Endothelial cell of umbilical vein (primary cell): Measurements from ENCODE around the gene AGBL3. TPM values are rescaled to one million over a fixed set of nuclear protein-coding genes. Genes with fewer than 3 reads are reported as not detected.

Experiments used
- BruUV-seq: library from RNA; stranded (reverse); fragments of 400-500 nt; replicated peaks from 2 replicates; lab custom pipeline; 2021; lab: Mats Ljungman, UMichigan
- CTCF ChIA-PET: fragments of 300-600, 350-600 bp; sonication (Branson Sonifier 250); formaldehyde crosslinking; loops from one replicate; lab custom pipeline; 2021; ENCODE audit warnings: antibody characterized with exemption, inconsistent platforms; lab: Charles Lee
- POLR2A ChIA-PET: fragments of 300-600, 350-600 bp; sonication (Branson Sonifier 250); formaldehyde crosslinking; loops from one replicate; lab custom pipeline; 2021; ENCODE audit warnings: antibody characterized with exemption, inconsistent platforms; lab: Charles Lee
- DNase-seq: peaks from one replicate; pipeline ENCODE4 v3.0.0-alpha.2; 2011; ENCODE audit warnings: low read depth, low spot score
- FAIRE-seq: peaks from 2 replicates; lab custom pipeline; 2011; peaks lifted over from hg19 to GRCh38; lab: Jason Lieb, UNC
- H2AFZ ChIP-seq: 2 replicates; pipeline ENCODE4 v1.6.0; 2012; ENCODE audit warnings: low read depth, low read length, control low read depth, inconsistent platforms
- H3K27ac ChIP-seq: 2 replicates; pipeline ENCODE4 v1.5.1; 2011; ENCODE audit warnings: low read depth, mild to moderate bottlenecking, control low read depth, low read length, moderate library complexity; ENCODE audit not compliant: insufficient read depth
- H3K27me3 ChIP-seq, 2 experiments: 2 replicates each; pipeline versions ENCODE4 v1.6.0 to v1.6.1; 2011; ENCODE audit warnings: low read length in 2 of 2, mixed read lengths in 1 of 2; ENCODE audit not compliant: control insufficient read depth in 2 of 2, insufficient read depth in 2 of 2
- H3K36me3 ChIP-seq, 2 experiments: 2 replicates in 1 of 2; 3 replicates in 1 of 2; pipeline ENCODE4 v1.5.1; 2011; ENCODE audit warnings: low read length in 2 of 2, mild to moderate bottlenecking in 1 of 2, moderate library complexity in 1 of 2; ENCODE audit not compliant: control insufficient read depth in 2 of 2, insufficient read depth in 2 of 2; ENCODE audit errors: extremely low read depth in 1 of 2
- H3K4me1 ChIP-seq: 3 replicates; pipeline ENCODE4 v1.5.1; 2011; ENCODE audit warnings: mild to moderate bottlenecking, low read length; ENCODE audit not compliant: control insufficient read depth, insufficient read depth; ENCODE audit errors: extremely low read depth
- H3K4me2 ChIP-seq: 2 replicates; pipeline ENCODE4 v1.6.1; 2011; ENCODE audit warnings: low read length, control low read depth, mixed read lengths; ENCODE audit not compliant: insufficient read depth
- H3K4me3 ChIP-seq, 3 experiments: fragments of 200-600 bp in 1 of 3; sonication (generic), shearing (Covaris generic) in 1 of 3; replicated peaks in 1 of 3; 2 replicates each; pipeline ENCODE4 v1.5.1; 2011 to 2016; ENCODE audit warnings: control low read depth in 3 of 3, low read length in 3 of 3, mild to moderate bottlenecking in 2 of 3, inconsistent platforms in 1 of 3, low read depth in 1 of 3, moderate library complexity in 1 of 3; ENCODE audit not compliant: insufficient read depth in 1 of 3
- H3K79me2 ChIP-seq: 2 replicates; pipeline ENCODE4 v1.6.0; 2012; ENCODE audit warnings: low read length, inconsistent platforms; ENCODE audit not compliant: control insufficient read depth, insufficient read depth
- H3K9ac ChIP-seq: replicated peaks from 2 replicates; pipeline ENCODE3; 2011; ENCODE audit warnings: low read length, control low read depth; ENCODE audit not compliant: insufficient read depth; ENCODE audit errors: extremely low read depth
- H3K9me1 ChIP-seq: replicated peaks from 3 replicates; pipeline ENCODE4 v1.6.0; 2011; ENCODE audit warnings: mild to moderate bottlenecking, low read length; ENCODE audit not compliant: control insufficient read depth, insufficient read depth; ENCODE audit errors: extremely low read depth
- H3K9me3 ChIP-seq: replicated peaks from 2 replicates; pipeline ENCODE4 v1.5.1; 2012; ENCODE audit warnings: low read length, inconsistent platforms; ENCODE audit not compliant: control insufficient read depth, insufficient read depth
- H4K20me1 ChIP-seq: replicated peaks from 2 replicates; pipeline ENCODE3; 2011; ENCODE audit warnings: mild to moderate bottlenecking, low read length; ENCODE audit not compliant: control insufficient read depth, insufficient read depth; ENCODE audit errors: extremely low read depth
- EZH2 ChIP-seq: IDR thresholded peaks from 2 replicates; pipeline ENCODE4 v1.6.1; 2012; ENCODE audit warnings: borderline replicate concordance, low read depth, mild to moderate bottlenecking, moderate library complexity, low read length, inconsistent platforms; ENCODE audit not compliant: severe bottlenecking
- FOS ChIP-seq: IDR thresholded peaks from 2 replicates; pipeline ENCODE4 v1.6.1; 2011; ENCODE audit warnings: mild to moderate bottlenecking, low read length, moderate library complexity, borderline replicate concordance; ENCODE audit not compliant: insufficient read depth
- GATA2 ChIP-seq: IDR thresholded peaks from 2 replicates; pipeline ENCODE4 v1.7.0; 2011; ENCODE audit warnings: low read depth, mild to moderate bottlenecking, moderate library complexity, mixed read lengths, low read length; ENCODE audit not compliant: insufficient read length, insufficient read depth
- JUN ChIP-seq: IDR thresholded peaks from 2 replicates; pipeline ENCODE4 v1.6.1; 2011; ENCODE audit warnings: borderline replicate concordance, low read depth; ENCODE audit not compliant: insufficient read length, insufficient read depth
- MAX ChIP-seq: IDR thresholded peaks from 2 replicates; pipeline ENCODE4 v1.6.1; 2011; ENCODE audit not compliant: insufficient read depth, insufficient read length
- MYC ChIP-seq: IDR thresholded peaks from one replicate; pipeline ENCODE4 v1.6.1; 2011; ENCODE audit warnings: mild to moderate bottlenecking, low read depth, low read length
- POLR2A ChIP-seq: IDR thresholded peaks from 2 replicates; pipeline ENCODE4 v1.6.1; 2012; ENCODE audit warnings: low read depth, mild to moderate bottlenecking, control low read depth, low read length
- POLR2AphosphoS5 ChIP-seq: IDR thresholded peaks from 2 replicates; pipeline ENCODE4 v1.6.1; 2012; ENCODE audit warnings: low read depth, mild to moderate bottlenecking, control low read depth, low read length, moderate library complexity; ENCODE audit not compliant: insufficient read depth
- dilution Hi-C: fragments of 300-500 bp; cut with MboI; formaldehyde crosslinking; loops from one replicate; pipeline ENCODE4 v1.15.0; 2019; ENCODE audit warnings: low sequenced_read_pairs; ENCODE audit not compliant: extremely low pct_ligation_motif_present
- intact Hi-C: fragments of 100-400 bp; cut with micrococcal nuclease; formaldehyde crosslinking; loops from one replicate; pipeline ENCODE4 v1.10.0; 2022
- polyA plus RNA-seq, 4 experiments: library from polyadenylated mRNA; depleted of rRNA in 3 of 4; stranded (reverse) in 3 of 4; unstranded in 1 of 4; fragments of >200 nt; gene quantifications; 2 replicates each; pipeline versions ENCODE4 v1.2.1 to v1.2.3, GENCODE V29; 2011 to 2012; ENCODE audit warnings: missing spikeins in 1 of 4
- total RNA-seq: library from RNA; stranded (reverse); gene quantifications from 2 replicates; pipeline ENCODE4 v1.2.3, GENCODE V29; 2021
- TF ChIP-seq, protein P1 (sequence below), 2 donors: IDR thresholded peaks; 1 replicate in 1 of 2; 2 replicates in 1 of 2; pipeline ENCODE4 v1.5.1; 2011; ENCODE audit warnings: low read length in 2 of 2, mild to moderate bottlenecking in 2 of 2, moderate library complexity in 2 of 2, control low read depth in 1 of 2, inconsistent platforms in 1 of 2, low read depth in 1 of 2; ENCODE audit not compliant: insufficient read depth in 1 of 2; ENCODE audit errors: extremely low read depth in 1 of 2

The AGBL3 gene
- total and polyA plus RNA-seq, 2 donors (not counting 3 experiments of a cell fraction or from before 2014, with no cell fraction given), result 0.97 to 3.2 TPM

GRCh38 chr7:135174941-135175340, 188.6 kb downstream of the AGBL3 start:
- H3K9me1 ChIP-seq, result no peaks in the 10 kb centered on the region
- ChIA-PET POLR2A (no interaction called here), CTCF (no interaction called here)
- no peaks in the 10 kb centered on the region for H3K4me1 ChIP-seq
- H3K9me3 ChIP-seq, result peaks cover 3% of the 10 kb centered on the region
- BruUV-seq, result no TSS peak
- H4K20me1 ChIP-seq, result no peaks in the 10 kb centered on the region
- FAIRE-seq (no peak), DNase-seq (no peak)
- no peak overlapping the region for H3K4me3 ChIP-seq
- no peaks in the 10 kb centered on the region for H3K36me3 ChIP-seq
- TF ChIP-seq, protein P1, sequence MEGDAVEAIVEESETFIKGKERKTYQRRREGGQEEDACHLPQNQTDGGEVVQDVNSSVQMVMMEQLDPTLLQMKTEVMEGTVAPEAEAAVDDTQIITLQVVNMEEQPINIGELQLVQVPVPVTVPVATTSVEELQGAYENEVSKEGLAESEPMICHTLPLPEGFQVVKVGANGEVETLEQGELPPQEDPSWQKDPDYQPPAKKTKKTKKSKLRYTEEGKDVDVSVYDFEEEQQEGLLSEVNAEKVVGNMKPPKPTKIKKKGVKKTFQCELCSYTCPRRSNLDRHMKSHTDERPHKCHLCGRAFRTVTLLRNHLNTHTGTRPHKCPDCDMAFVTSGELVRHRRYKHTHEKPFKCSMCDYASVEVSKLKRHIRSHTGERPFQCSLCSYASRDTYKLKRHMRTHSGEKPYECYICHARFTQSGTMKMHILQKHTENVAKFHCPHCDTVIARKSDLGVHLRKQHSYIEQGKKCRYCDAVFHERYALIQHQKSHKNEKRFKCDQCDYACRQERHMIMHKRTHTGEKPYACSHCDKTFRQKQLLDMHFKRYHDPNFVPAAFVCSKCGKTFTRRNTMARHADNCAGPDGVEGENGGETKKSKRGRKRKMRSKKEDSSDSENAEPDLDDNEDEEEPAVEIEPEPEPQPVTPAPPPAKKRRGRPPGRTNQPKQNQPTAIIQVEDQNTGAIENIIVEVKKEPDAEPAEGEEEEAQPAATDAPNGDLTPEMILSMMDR (IDR thresholded peaks at IDR 0.05; ENCODE audit: extremely low read depth in 1 of 2, insufficient read depth in 1 of 2, low read depth in 1 of 2, low read length in 2 of 2), result no peak
- no peak for TF ChIP-seq FOS
- dilution Hi-C loops, result no loop called here
- no peak overlapping the region for H3K27ac ChIP-seq
- no peaks in the 10 kb centered on the region for H3K27me3 ChIP-seq
- no peak overlapping the region for H3K9ac ChIP-seq
- H3K4me2 ChIP-seq, result no peak overlapping the region
- H2AFZ ChIP-seq, result no peak overlapping the region
- intact Hi-C loops, result loop anchor here (5.0 kb wide), 4 partner anchors 208 to 563 kb away; no protein-coding TSS in a partner anchor
- H3K79me2 ChIP-seq, result no peaks in the 10 kb centered on the region

- Histone ChIP-seq H4K20me1 (no peaks in the 10 kb centered on the region), H3K79me2 (no peaks in the 10 kb centered on the region), H3K36me3 (no peaks in the 10 kb centered on the region), H3K9me1 (no peaks in the 10 kb centered on the region), H2AFZ (no peak overlapping the region), H3K27ac (no peak overlapping the region), H3K9me3 (peaks cover 9% of the 10 kb centered on the region), H3K4me1 (no peaks in the 10 kb centered on the region), H3K4me2 (no peak overlapping the region), H3K4me3 (no peak overlapping the region), H3K9ac (no peak overlapping the region), H3K27me3 (no peaks in the 10 kb centered on the region)
- ChIA-PET POLR2A (no interaction called here), CTCF (no interaction called here)
- intact Hi-C loops (no loop called here), dilution Hi-C loops (no loop called here)
- no peak for DNase-seq
- BruUV-seq, result no TSS peak
- TF ChIP-seq JUN (no peak), POLR2A (no peak), POLR2AphosphoS5 (no peak), MYC (no peak), FOS (no peak), GATA2 (no peak), EZH2 (no peak), MAX (no peak)
- TF ChIP-seq, protein P1 (IDR thresholded peaks at IDR 0.05; ENCODE audit: extremely low read depth in 1 of 2, insufficient read depth in 1 of 2, low read depth in 1 of 2, low read length in 2 of 2), result no peak
- FAIRE-seq, result no peak
These were observed 189.6 kb downstream of the AGBL3 start for GRCh38 chr7:135175931-135176330.
